GM20431 (cell line): ENCODE results near the gene MRGPRG.

ENCODE experiments used
- in situ Hi-C: fragments of 300-500 bp; cut with MseI, MboI; formaldehyde crosslinking; loops from one replicate; pipeline ENCODE4 v1.15.0; 2020; ENCODE audit warnings: low sequenced_read_pairs; ENCODE audit not compliant: unreplicated experiment

MRGPRG gene

GRCh38 chr11:3226846-3227567 lies 8.4 kb upstream of the MRGPRG start:
- in situ Hi-C loops = no loop called here

- in situ Hi-C loops = no loop called here
These were observed 7.5 kb upstream of the MRGPRG start for GRCh38 chr11:3225826-3226750.

GRCh38 chr11:3225159-3225758 lies 6.6 kb upstream of the MRGPRG start:
- in situ Hi-C loops = no loop called here

- in situ Hi-C loops = no loop called here
These were observed 5.9 kb upstream of the MRGPRG start for GRCh38 chr11:3224401-3225057.

- in situ Hi-C loops = no loop called here
These were observed 5.3 kb upstream of the MRGPRG start for GRCh38 chr11:3223932-3224381.

- in situ Hi-C loops = no loop called here
These were observed 4.6 kb upstream of the MRGPRG start for GRCh38 chr11:3222941-3223915.

GRCh38 chr11:3222003-3222855 lies 3.6 kb upstream of the MRGPRG start:
- in situ Hi-C loops = no loop called here

GRCh38 chr11:3221408-3222002 lies 2.9 kb upstream of the MRGPRG start:
- in situ Hi-C loops = no loop called here

GRCh38 chr11:3220521-3221407 lies 2.2 kb upstream of the MRGPRG start:
- in situ Hi-C loops = no loop called here

- in situ Hi-C loops = no loop called here
These were observed 1.5 kb upstream of the MRGPRG start for GRCh38 chr11:3220101-3220500.

GRCh38 chr11:3219281-3219892 lies 774 bp upstream of the MRGPRG start:
- in situ Hi-C loops = no loop called here

GRCh38 chr11:3217818-3218482 lies 663 bp downstream of the MRGPRG start:
- in situ Hi-C loops = no loop called here

- in situ Hi-C loops = no loop called here
These were observed 2.5 kb downstream of the MRGPRG start for GRCh38 chr11:3216027-3216525.

GRCh38 chr11:3215346-3216026 lies 3.1 kb downstream of the MRGPRG start:
- in situ Hi-C loops = no loop called here

- in situ Hi-C loops = no loop called here
These were observed 4.3 kb downstream of the MRGPRG start for GRCh38 chr11:3214420-3214699.
